Neuronal stem cell (in vitro differentiated cells): Measurements from ENCODE around the gene SYNE1.

Experiments used
- DNase-seq: peaks from one replicate; pipeline ENCODE4 v3.0.0-alpha.2; 2013; ENCODE audit warnings: low spot score
- H2AFZ ChIP-seq: one replicate; pipeline ENCODE4 v1.6.1; 2013; ENCODE audit warnings: mild to moderate bottlenecking, low read length, inconsistent platforms
- H2AK5ac ChIP-seq: 2 replicates; pipeline ENCODE4 v1.6.1; 2013; ENCODE audit warnings: low read depth, mild to moderate bottlenecking, inconsistent platforms, low read length, moderate library complexity, mixed read lengths
- H2BK120ac ChIP-seq: 2 replicates; pipeline ENCODE4 v1.6.1; 2013; ENCODE audit warnings: low read depth, mild to moderate bottlenecking, inconsistent platforms, low read length, moderate library complexity, mixed read lengths
- H2BK12ac ChIP-seq: one replicate; pipeline ENCODE4 v1.6.1; 2013; ENCODE audit warnings: low read length, inconsistent platforms
- H2BK15ac ChIP-seq: 2 replicates; pipeline ENCODE4 v1.6.1; 2013; ENCODE audit warnings: mild to moderate bottlenecking, low read length, inconsistent platforms, mixed read lengths
- H2BK5ac ChIP-seq: one replicate; pipeline ENCODE4 v1.6.1; 2013; ENCODE audit warnings: inconsistent platforms, mild to moderate bottlenecking, low read length, moderate library complexity
- H3K14ac ChIP-seq: one replicate; pipeline ENCODE4 v1.6.1; 2013; ENCODE audit warnings: low read length, inconsistent platforms
- H3K18ac ChIP-seq: 2 replicates; pipeline ENCODE4 v1.6.1; 2013; ENCODE audit warnings: low read length, inconsistent platforms
- H3K23ac ChIP-seq: 2 replicates; pipeline ENCODE4 v1.6.1; 2013; ENCODE audit warnings: low read depth, mild to moderate bottlenecking, mixed read lengths, low read length, inconsistent platforms; ENCODE audit not compliant: poor library complexity
- H3K27ac ChIP-seq: replicated peaks from 3 replicates; pipeline ENCODE4 v1.5.1; 2013; ENCODE audit warnings: low read length, inconsistent platforms
- H3K27me3 ChIP-seq, 3 experiments: 2 replicates each; pipeline ENCODE4 v1.6.1; 2013; ENCODE audit warnings: low read length in 3 of 3, mild to moderate bottlenecking in 2 of 3, inconsistent platforms in 1 of 3, low read depth in 1 of 3, mixed read lengths in 1 of 3, moderate library complexity in 1 of 3; ENCODE audit not compliant: control insufficient read depth in 3 of 3, insufficient read depth in 3 of 3
- H3K36me3 ChIP-seq, 2 donors: replicated peaks in 1 of 2; 2 replicates each; pipeline ENCODE4 v1.6.1; 2013; ENCODE audit warnings: low read length in 2 of 2; ENCODE audit not compliant: control insufficient read depth in 2 of 2, insufficient read depth in 2 of 2
- H3K4ac ChIP-seq: 2 replicates; pipeline ENCODE4 v1.6.1; 2013; ENCODE audit warnings: inconsistent platforms, mild to moderate bottlenecking, low read length, moderate library complexity
- H3K4me1 ChIP-seq, 2 donors: 1 replicate in 1 of 2; 2 replicates in 1 of 2; pipeline ENCODE4 v1.6.1; 2013; ENCODE audit warnings: low read length in 2 of 2, low read depth in 1 of 2; ENCODE audit not compliant: control insufficient read depth in 2 of 2, insufficient read depth in 1 of 2
- H3K4me2 ChIP-seq: one replicate; pipeline ENCODE4 v1.6.1; 2013; ENCODE audit warnings: mild to moderate bottlenecking, low read length, inconsistent platforms; ENCODE audit not compliant: insufficient read depth, poor library complexity, severe bottlenecking
- H3K4me3 ChIP-seq, 2 donors: 2 replicates each; pipeline ENCODE4 v1.5.1; 2013; ENCODE audit warnings: low read length in 2 of 2, mild to moderate bottlenecking in 2 of 2, inconsistent platforms in 1 of 2, moderate library complexity in 1 of 2
- H3K79me1 ChIP-seq: one replicate; pipeline ENCODE4 v1.6.1; 2013; ENCODE audit warnings: low read depth, mild to moderate bottlenecking, inconsistent platforms, low read length, moderate library complexity
- H3K9ac ChIP-seq: one replicate; pipeline ENCODE4 v1.6.1; 2013; ENCODE audit warnings: mild to moderate bottlenecking, low read depth, low read length, inconsistent platforms; ENCODE audit not compliant: poor library complexity
- H3K9me3 ChIP-seq, 2 donors: replicated peaks in 1 of 2; 2 replicates each; pipeline versions ENCODE3 to v1.6.1; 2013; ENCODE audit warnings: low read length in 2 of 2, mild to moderate bottlenecking in 2 of 2, inconsistent platforms in 1 of 2, low read depth in 1 of 2, mixed read lengths in 1 of 2, moderate library complexity in 1 of 2; ENCODE audit not compliant: control insufficient read depth in 2 of 2, insufficient read depth in 1 of 2
- H4K8ac ChIP-seq: one replicate; pipeline ENCODE4 v1.6.1; 2013; ENCODE audit warnings: low read depth, mild to moderate bottlenecking, inconsistent platforms, low read length, moderate library complexity
- H4K91ac ChIP-seq: one replicate; pipeline ENCODE4 v1.6.1; 2013; ENCODE audit warnings: low read length, low read depth, mild to moderate bottlenecking, inconsistent platforms; ENCODE audit not compliant: poor library complexity
- WGBS, 2 donors: extraction: QIAGEN DNeasy Blood & Tissue Kit; methylation state at CpG; one replicate each; pipeline ENCODE4 v1.1.7; 2013; ENCODE audit warnings: missing lambda C conversion rate in 2 of 2, mixed read lengths in 1 of 2; ENCODE audit not compliant: insufficient read length in 2 of 2, insufficient replicate concordance in 1 of 2; ENCODE audit errors: extremely low coverage in 2 of 2; 5-methylcytosine and 5-hydroxymethylcytosine counted together

SYNE1 gene

DNA sequence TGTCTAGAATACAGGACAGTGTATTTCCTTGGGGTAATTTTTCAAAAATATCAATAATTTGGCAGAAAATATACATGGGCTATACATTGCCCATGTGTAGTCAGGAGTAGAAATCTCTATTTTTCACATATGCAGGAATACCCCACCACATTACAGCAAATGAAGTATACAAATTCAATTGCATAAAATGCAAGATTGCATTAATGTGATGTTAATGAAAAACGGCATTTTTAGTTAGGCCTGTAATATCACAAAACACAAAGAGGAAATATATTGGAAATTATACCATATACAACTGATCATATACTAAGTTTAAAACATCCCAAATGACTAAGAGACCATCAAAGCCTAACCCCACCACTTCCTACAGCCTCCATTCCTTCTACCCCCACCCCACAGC is 154.9 kb downstream of the SYNE1 start:
- H4K8ac ChIP-seq, result no peak overlapping the region
- no peak overlapping the region for H3K14ac ChIP-seq
- no peaks in the 10 kb centered on the region for H3K4me1 ChIP-seq
- no peak for DNase-seq
- no peak overlapping the region for H2AFZ ChIP-seq
- H3K9ac ChIP-seq, result no peak overlapping the region
- H3K9me3 ChIP-seq, result no peaks in the 10 kb centered on the region
- H3K27me3 ChIP-seq, result no peaks in the 10 kb centered on the region
- no peak overlapping the region for H2BK12ac ChIP-seq
- H2AK5ac ChIP-seq, result no peak overlapping the region
- H3K23ac ChIP-seq, result no peak overlapping the region
- no peak overlapping the region for H3K18ac ChIP-seq
- no peak overlapping the region for H2BK120ac ChIP-seq
- H3K4me2 ChIP-seq, result no peak overlapping the region
- H3K4me3 ChIP-seq, result no peak overlapping the region
- no peaks in the 10 kb centered on the region for H3K36me3 ChIP-seq
- no peak overlapping the region for H4K91ac ChIP-seq
- H3K27ac ChIP-seq, result no peak overlapping the region
- H3K4ac ChIP-seq, result no peak overlapping the region
- H3K79me1 ChIP-seq, result no peaks in the 10 kb centered on the region
- no CpG with 5 or more reads among the region's 1 CpG for WGBS, 2 donors
- no peak overlapping the region for H2BK15ac ChIP-seq
- H2BK5ac ChIP-seq, result no peak overlapping the region

DNA sequence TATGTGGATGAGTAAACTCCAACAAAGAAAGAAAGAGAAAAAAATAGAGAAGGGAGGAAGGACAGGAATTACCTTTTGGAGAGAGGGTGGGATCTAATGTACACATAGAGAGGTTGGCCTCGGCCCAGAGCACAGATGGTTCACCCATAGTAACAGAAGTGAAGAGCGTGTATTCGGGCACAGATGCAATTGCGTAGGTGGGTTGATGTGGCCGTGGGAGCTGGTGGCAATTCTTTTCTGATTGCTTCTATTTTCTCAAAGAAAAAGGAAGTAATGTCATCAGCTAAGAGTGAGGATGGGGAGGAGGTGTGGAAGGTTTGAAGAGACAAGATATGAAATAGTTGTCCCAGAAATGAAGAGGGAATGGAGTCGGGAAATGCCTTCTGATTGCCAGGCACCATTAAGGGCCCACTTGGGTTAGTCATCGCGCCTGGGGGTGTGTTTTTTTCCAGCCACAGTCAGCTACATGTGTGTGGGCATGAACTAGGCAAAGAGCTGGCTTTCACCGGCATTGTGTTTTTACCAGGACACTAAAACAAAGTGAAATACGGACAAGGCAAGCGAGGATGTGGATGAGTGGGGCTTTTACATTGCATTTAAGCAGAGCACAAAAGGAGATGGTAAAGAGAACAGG is 158.7 kb downstream of the SYNE1 start:
- Histone ChIP-seq H2AK5ac (no peak overlapping the region), H4K91ac (no peak overlapping the region), H3K79me1 (no peaks in the 10 kb centered on the region), H2BK120ac (no peak overlapping the region), H3K18ac (no peak overlapping the region), H3K4me1 (no peaks in the 10 kb centered on the region), H3K36me3 (no peaks in the 10 kb centered on the region), H2BK15ac (no peak overlapping the region), H2BK5ac (no peak overlapping the region), H3K23ac (no peak overlapping the region), H4K8ac (no peak overlapping the region), H3K4me2 (no peak overlapping the region), H3K9me3 (no peaks in the 10 kb centered on the region), H2BK12ac (no peak overlapping the region), H3K14ac (no peak overlapping the region), H3K4ac (no peak overlapping the region), H3K9ac (no peak overlapping the region), H3K27ac (no peak overlapping the region), H3K4me3 (no peak overlapping the region), H3K27me3 (no peaks in the 10 kb centered on the region), H2AFZ (no peak overlapping the region)
- DNase-seq, result no peak
- WGBS, 2 donors, result no CpG with 5 or more reads among the region's 11 CpGs

DNA sequence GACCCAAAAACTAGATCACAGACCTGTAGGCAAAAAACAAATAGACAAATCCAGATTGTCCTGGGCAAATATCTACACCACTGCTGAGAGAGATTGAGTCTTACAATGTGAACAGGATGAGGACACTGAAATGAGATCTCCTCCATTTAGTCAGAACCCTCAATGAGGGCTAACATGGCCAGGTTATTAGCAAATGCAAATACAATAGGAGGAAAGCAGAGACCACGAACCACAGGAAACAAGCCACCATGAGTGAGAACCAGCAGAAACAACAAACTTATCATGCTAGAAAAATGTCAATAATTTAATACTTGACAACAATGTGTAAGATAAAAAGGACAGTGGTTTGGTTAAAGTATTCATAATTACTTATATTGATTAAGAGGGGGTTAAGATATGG is 162.8 kb downstream of the SYNE1 start:
- H3K27me3 ChIP-seq, result no peaks in the 10 kb centered on the region
- H3K36me3 ChIP-seq, result no peaks in the 10 kb centered on the region
- no peak overlapping the region for H3K18ac ChIP-seq
- no peak overlapping the region for H3K4ac ChIP-seq
- H3K27ac ChIP-seq, result no peak overlapping the region
- H2BK5ac ChIP-seq, result no peak overlapping the region
- H3K9ac ChIP-seq, result no peak overlapping the region
- no peak overlapping the region for H2BK12ac ChIP-seq
- H3K9me3 ChIP-seq, result no peaks in the 10 kb centered on the region
- H3K14ac ChIP-seq, result no peak overlapping the region
- no peak for DNase-seq
- WGBS, 2 donors, result no CpG with 5 or more reads among the region's 1 CpG
- H2BK15ac ChIP-seq, result no peak overlapping the region
- no peaks in the 10 kb centered on the region for H3K4me1 ChIP-seq
- H3K4me3 ChIP-seq, result no peak overlapping the region
- no peak overlapping the region for H4K91ac ChIP-seq
- H2AFZ ChIP-seq, result no peak overlapping the region
- no peaks in the 10 kb centered on the region for H3K79me1 ChIP-seq
- H2AK5ac ChIP-seq, result no peak overlapping the region
- no peak overlapping the region for H3K23ac ChIP-seq
- H2BK120ac ChIP-seq, result no peak overlapping the region
- no peak overlapping the region for H4K8ac ChIP-seq
- H3K4me2 ChIP-seq, result no peak overlapping the region

DNA sequence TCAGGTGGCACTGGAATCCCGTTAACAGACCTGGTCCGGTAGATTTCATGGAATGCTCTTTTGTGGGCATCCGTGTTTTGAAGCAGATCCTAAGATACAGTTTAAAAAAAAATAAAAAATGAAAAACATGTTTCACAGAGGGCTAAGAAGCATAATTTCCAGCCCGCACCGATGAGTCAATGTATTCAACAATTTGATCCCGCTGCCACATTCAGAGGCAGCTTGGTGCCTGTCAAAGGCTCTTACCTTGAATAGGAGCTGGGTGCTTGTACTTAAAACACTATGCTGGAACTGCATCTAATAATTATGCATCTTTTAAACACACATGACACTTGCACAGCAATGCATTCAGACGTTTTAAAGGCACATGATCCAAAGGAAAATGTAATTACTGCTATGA is 164.8 kb downstream of the SYNE1 start:
- Histone ChIP-seq H3K4me2 (no peak overlapping the region), H2BK15ac (no peak overlapping the region), H3K9me3 (no peaks in the 10 kb centered on the region), H3K4me1 (no peaks in the 10 kb centered on the region), H2BK12ac (no peak overlapping the region), H3K27ac (no peak overlapping the region), H3K79me1 (no peaks in the 10 kb centered on the region), H4K8ac (no peak overlapping the region), H2AFZ (no peak overlapping the region), H3K14ac (no peak overlapping the region), H4K91ac (no peak overlapping the region), H3K4me3 (no peak overlapping the region), H3K23ac (no peak overlapping the region), H3K18ac (no peak overlapping the region), H3K27me3 (no peaks in the 10 kb centered on the region), H3K4ac (no peak overlapping the region), H2BK120ac (no peak overlapping the region), H3K9ac (no peak overlapping the region), H2AK5ac (no peak overlapping the region), H3K36me3 (no peaks in the 10 kb centered on the region), H2BK5ac (no peak overlapping the region)
- no peak for DNase-seq
- WGBS, 2 donors, result no CpG with 5 or more reads among the region's 7 CpGs
